Measurements from ENCODE around the gene CYP19A1.

- TF ChIP-seq FOSL1 (tag; conservative IDR thresholded peaks at IDR 0.05) (no peak), SNRNP70 (optimal IDR thresholded peaks at IDR 0.05; ENCODE audit: low read depth, low read length) (no peak), RBM22 (IDR thresholded peaks at IDR 0.05; ENCODE audit: low read depth, low read length, poor library complexity, severe bottlenecking) (no peak), FIP1L1 (IDR thresholded peaks at IDR 0.05; ENCODE audit: low read depth, low read length, poor library complexity, severe bottlenecking) (no peak), MTA1 (IDR thresholded peaks at IDR 0.05; ENCODE audit: borderline replicate concordance) (no peak), ESRRA (IDR thresholded peaks at IDR 0.05; ENCODE audit: borderline replicate concordance, low read depth) (no peak), CTCF (IDR thresholded peaks at IDR 0.05 in 2 of 3, conservative IDR thresholded peaks at IDR 0.05 in 1 of 3; ENCODE audit: insufficient read depth in 2 of 3, low read depth in 1 of 3, low read length in 3 of 3) (no peak), SLC30A9 (CRISPR knock-in tag; IDR thresholded peaks at IDR 0.05) (no peak), GATAD2B (IDR thresholded peaks at IDR 0.05; ENCODE audit: borderline replicate concordance) (no peak), FUS (optimal IDR thresholded peaks at IDR 0.05; ENCODE audit: low read depth, low read length) (no peak), CHD1 (IDR thresholded peaks at IDR 0.05; ENCODE audit: low read length) (no peak), FOXM1 (IDR thresholded peaks at IDR 0.05; ENCODE audit: low read depth) (no peak), FOXM1 (CRISPR knock-in tag; IDR thresholded peaks at IDR 0.05; ENCODE audit: low read depth) (no peak), ZNF174 (CRISPR knock-in tag; IDR thresholded peaks at IDR 0.05) (no peak)
Observed at GRCh38 chr15:51285399-51285798, 53.0 kb downstream of the CYP19A1 start.

All from K562 (cell line).